WTC11 (cell line): ENCODE data around the gene NLGN1. TPM values are rescaled to one million over a fixed set of nuclear protein-coding genes. Genes with fewer than 3 reads are reported as not detected.

Source experiments
- ATAC-seq: fragments of 200-7000 bp; cut with Tn5 transposase; 2 replicates; pipeline ENCODE4 v1.10.0; 2021; ENCODE audit warnings: mild to moderate bottlenecking, moderate library complexity
- CTCF ChIA-PET: fragments of 300-600 bp; sonication (Branson Sonifier 250); formaldehyde crosslinking; loops from one replicate; lab custom pipeline; 2021; ENCODE audit warnings: antibody characterized with exemption; lab: Charles Lee
- POLR2A ChIA-PET: fragments of 350-600 bp; sonication (Branson Sonifier 250); formaldehyde crosslinking; loops from one replicate; lab custom pipeline; 2021; ENCODE audit warnings: antibody characterized with exemption; lab: Charles Lee
- DNase-seq: peaks from one replicate; pipeline ENCODE4 v3.0.0; 2021; ENCODE audit warnings: low spot score
- H3K27ac Mint-ChIP-seq: 2 replicates; pipeline ENCODE4 v1.8.0; 2021; ENCODE audit warnings: mixed read lengths
- H3K27me3 Mint-ChIP-seq: 2 replicates; pipeline ENCODE4 v1.8.0; 2021; ENCODE audit warnings: low read depth, mild to moderate bottlenecking, moderate library complexity, mixed read lengths
- H3K36me3 Mint-ChIP-seq: 2 replicates; pipeline ENCODE4 v1.8.0; 2021; ENCODE audit warnings: mixed read lengths
- H3K4me1 Mint-ChIP-seq: 2 replicates; pipeline ENCODE4 v1.8.0; 2022; ENCODE audit warnings: mixed read lengths
- H3K4me3 Mint-ChIP-seq: 2 replicates; pipeline ENCODE4 v1.8.0; 2021; ENCODE audit warnings: mild to moderate bottlenecking, moderate library complexity, mixed read lengths
- H3K9me3 Mint-ChIP-seq: 2 replicates; pipeline ENCODE4 v1.8.0; 2021; ENCODE audit warnings: mixed read lengths
- ELF4 ChIP-seq: sonication (generic); formaldehyde crosslinking; IDR thresholded peaks from 2 replicates; pipeline ENCODE4 v1.8.1; 2022; ENCODE audit warnings: low read depth, mild to moderate bottlenecking, moderate library complexity, missing genetic modification reagents
- ESRRA ChIP-seq: sonication (generic); formaldehyde crosslinking; IDR thresholded peaks from 2 replicates; pipeline ENCODE4 v1.8.1; 2022; ENCODE audit warnings: mild to moderate bottlenecking, missing genetic modification reagents, borderline replicate concordance
- GTF2I ChIP-seq: fragments of 250-450 bp; sonication (Bioruptor Pico); conservative IDR thresholded peaks from 2 replicates; pipeline ENCODE4 v1.4.0; 2021; ENCODE audit warnings: mild to moderate bottlenecking
- HMGA2 ChIP-seq: fragments of 250-450 bp; sonication (Bioruptor Pico); IDR thresholded peaks from 2 replicates; pipeline ENCODE4 v1.4.0; 2021; ENCODE audit warnings: mild to moderate bottlenecking, moderate library complexity
- JAZF1 ChIP-seq: fragments of 250-450 bp; sonication (Bioruptor Pico); IDR thresholded peaks from 2 replicates; pipeline ENCODE4 v1.9.0; 2021; ENCODE audit warnings: moderate library complexity, mild to moderate bottlenecking, inconsistent platforms
- JUN ChIP-seq: sonication (generic); formaldehyde crosslinking; IDR thresholded peaks from 2 replicates; pipeline ENCODE4 v1.8.0; 2023; ENCODE audit warnings: mild to moderate bottlenecking, missing genetic modification reagents
- MYBL2 ChIP-seq: sonication (generic); formaldehyde crosslinking; IDR thresholded peaks from 2 replicates; pipeline ENCODE4 v1.8.1; 2023; ENCODE audit warnings: mild to moderate bottlenecking, moderate library complexity, missing genetic modification reagents
- NR1H2 ChIP-seq: sonication (generic); formaldehyde crosslinking; IDR thresholded peaks from 2 replicates; pipeline ENCODE4 v1.9.0; 2021; ENCODE audit warnings: mild to moderate bottlenecking, moderate library complexity, missing genetic modification reagents
- PRRX2 ChIP-seq: fragments of 250-450 bp; sonication (Bioruptor Pico); IDR thresholded peaks from 2 replicates; pipeline ENCODE4 v1.8.0; 2021; ENCODE audit warnings: mild to moderate bottlenecking
- TCF7 ChIP-seq: sonication (generic); formaldehyde crosslinking; IDR thresholded peaks from 2 replicates; pipeline ENCODE4 v1.8.0; 2022; ENCODE audit warnings: mild to moderate bottlenecking, low read depth, missing genetic modification reagents, moderate library complexity
- TEAD1 ChIP-seq: sonication (generic); formaldehyde crosslinking; IDR thresholded peaks from 2 replicates; pipeline ENCODE4 v1.8.0; 2022; ENCODE audit warnings: mild to moderate bottlenecking, missing genetic modification reagents
- ZNF317 ChIP-seq: sonication (generic); formaldehyde crosslinking; IDR thresholded peaks from 2 replicates; pipeline ENCODE4 v1.8.1; 2023; ENCODE audit warnings: low read depth, mild to moderate bottlenecking, moderate library complexity, missing genetic modification reagents, borderline replicate concordance
- total RNA-seq: library from RNA; stranded (reverse); gene quantifications from 3 replicates; pipeline ENCODE4 v1.2.3, GENCODE V29; 2021
- TF ChIP-seq, protein P1 (sequence below): sonication (generic); formaldehyde crosslinking; IDR thresholded peaks from 2 replicates; pipeline ENCODE4 v1.8.1; 2023; ENCODE audit warnings: mild to moderate bottlenecking, missing genetic modification reagents
- TF ChIP-seq, protein P2 (sequence below): fragments of 250-450 bp; sonication (Bioruptor Pico); IDR thresholded peaks from 2 replicates; pipeline ENCODE4 v2.1.2; 2022; ENCODE audit warnings: mild to moderate bottlenecking, moderate library complexity
- TF ChIP-seq, protein P3 (sequence below): sonication (generic); formaldehyde crosslinking; IDR thresholded peaks from 2 replicates; pipeline ENCODE4 v1.8.0; 2023; ENCODE audit warnings: missing genetic modification reagents
- TF ChIP-seq, protein P4 (sequence below): sonication (generic); formaldehyde crosslinking; IDR thresholded peaks from 2 replicates; pipeline ENCODE4 v1.8.1; 2022; ENCODE audit warnings: mild to moderate bottlenecking, missing genetic modification reagents, moderate library complexity, borderline replicate concordance
- TF ChIP-seq, protein P5 (sequence below): fragments of 200-600 bp; IDR thresholded peaks from 2 replicates; pipeline ENCODE4 v1.8.0; 2022; ENCODE audit warnings: antibody characterized with exemption
- TF ChIP-seq, protein P6 (sequence below): sonication (generic); formaldehyde crosslinking; IDR thresholded peaks from 2 replicates; pipeline ENCODE4 v1.8.1; 2023; ENCODE audit warnings: mild to moderate bottlenecking, missing genetic modification reagents
- TF ChIP-seq, protein P7 (sequence below): fragments of 250-450 bp; sonication (Bioruptor Pico); IDR thresholded peaks from 2 replicates; pipeline ENCODE4 v1.8.0; 2021; ENCODE audit warnings: mild to moderate bottlenecking
- TF ChIP-seq, protein P8 (sequence below): sonication (generic); formaldehyde crosslinking; IDR thresholded peaks from 2 replicates; pipeline ENCODE4 v1.8.0; 2022; ENCODE audit warnings: mild to moderate bottlenecking, missing genetic modification reagents

Gene NLGN1
- total RNA-seq, 1 experiment from 2014 or later, result 12.4 TPM

DNA sequence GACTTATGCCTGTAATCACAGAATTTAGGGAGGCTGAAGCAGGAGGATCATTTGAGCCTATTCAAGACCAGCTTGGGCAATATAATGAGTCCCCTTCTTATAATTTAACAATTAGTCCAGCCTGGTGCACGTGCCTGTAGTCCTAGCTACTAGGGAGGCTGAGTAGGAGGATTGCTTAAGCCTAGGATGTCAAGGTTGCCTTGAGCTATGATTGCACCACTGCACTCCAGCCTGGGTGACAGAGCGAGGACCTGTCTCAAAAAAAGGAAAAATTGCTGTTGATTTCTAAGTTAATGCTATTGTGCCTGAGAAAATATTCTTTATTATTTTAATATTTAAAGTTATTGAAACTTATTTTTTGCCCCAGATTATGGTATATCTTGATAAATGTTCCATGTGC is 159.0 kb downstream of the NLGN1 start:
- H3K9me3 Mint-ChIP-seq, result no peaks in the 10 kb centered on the region
- no peak overlapping the region for H3K4me3 Mint-ChIP-seq
- H3K27ac Mint-ChIP-seq, result no peak overlapping the region
- CTCF ChIA-PET, result no interaction called here
- H3K4me1 Mint-ChIP-seq, result peaks cover 20% of the 10 kb centered on the region
- H3K36me3 Mint-ChIP-seq, result no peaks in the 10 kb centered on the region
- no peak for ATAC-seq
- POLR2A ChIA-PET, result no interaction called here
- no peaks in the 10 kb centered on the region for H3K27me3 Mint-ChIP-seq
- TF ChIP-seq JUN (CRISPR knock-in tag) (no peak), MYBL2 (CRISPR knock-in tag) (no peak), TCF7 (CRISPR knock-in tag) (no peak), HMGA2 (CRISPR knock-in tag) (no peak)
- TF ChIP-seq, protein P1, sequence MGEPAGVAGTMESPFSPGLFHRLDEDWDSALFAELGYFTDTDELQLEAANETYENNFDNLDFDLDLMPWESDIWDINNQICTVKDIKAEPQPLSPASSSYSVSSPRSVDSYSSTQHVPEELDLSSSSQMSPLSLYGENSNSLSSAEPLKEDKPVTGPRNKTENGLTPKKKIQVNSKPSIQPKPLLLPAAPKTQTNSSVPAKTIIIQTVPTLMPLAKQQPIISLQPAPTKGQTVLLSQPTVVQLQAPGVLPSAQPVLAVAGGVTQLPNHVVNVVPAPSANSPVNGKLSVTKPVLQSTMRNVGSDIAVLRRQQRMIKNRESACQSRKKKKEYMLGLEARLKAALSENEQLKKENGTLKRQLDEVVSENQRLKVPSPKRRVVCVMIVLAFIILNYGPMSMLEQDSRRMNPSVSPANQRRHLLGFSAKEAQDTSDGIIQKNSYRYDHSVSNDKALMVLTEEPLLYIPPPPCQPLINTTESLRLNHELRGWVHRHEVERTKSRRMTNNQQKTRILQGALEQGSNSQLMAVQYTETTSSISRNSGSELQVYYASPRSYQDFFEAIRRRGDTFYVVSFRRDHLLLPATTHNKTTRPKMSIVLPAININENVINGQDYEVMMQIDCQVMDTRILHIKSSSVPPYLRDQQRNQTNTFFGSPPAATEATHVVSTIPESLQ, result no peak
- TF ChIP-seq, protein P2, sequence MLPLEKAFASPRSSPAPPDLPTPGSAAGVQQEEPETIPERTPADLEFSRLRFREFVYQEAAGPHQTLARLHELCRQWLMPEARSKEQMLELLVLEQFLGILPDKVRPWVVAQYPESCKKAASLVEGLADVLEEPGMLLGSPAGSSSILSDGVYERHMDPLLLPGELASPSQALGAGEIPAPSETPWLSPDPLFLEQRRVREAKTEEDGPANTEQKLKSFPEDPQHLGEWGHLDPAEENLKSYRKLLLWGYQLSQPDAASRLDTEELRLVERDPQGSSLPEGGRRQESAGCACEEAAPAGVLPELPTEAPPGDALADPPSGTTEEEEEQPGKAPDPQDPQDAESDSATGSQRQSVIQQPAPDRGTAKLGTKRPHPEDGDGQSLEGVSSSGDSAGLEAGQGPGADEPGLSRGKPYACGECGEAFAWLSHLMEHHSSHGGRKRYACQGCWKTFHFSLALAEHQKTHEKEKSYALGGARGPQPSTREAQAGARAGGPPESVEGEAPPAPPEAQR (CRISPR knock-in tag), result no peak
- TF ChIP-seq, protein P3, sequence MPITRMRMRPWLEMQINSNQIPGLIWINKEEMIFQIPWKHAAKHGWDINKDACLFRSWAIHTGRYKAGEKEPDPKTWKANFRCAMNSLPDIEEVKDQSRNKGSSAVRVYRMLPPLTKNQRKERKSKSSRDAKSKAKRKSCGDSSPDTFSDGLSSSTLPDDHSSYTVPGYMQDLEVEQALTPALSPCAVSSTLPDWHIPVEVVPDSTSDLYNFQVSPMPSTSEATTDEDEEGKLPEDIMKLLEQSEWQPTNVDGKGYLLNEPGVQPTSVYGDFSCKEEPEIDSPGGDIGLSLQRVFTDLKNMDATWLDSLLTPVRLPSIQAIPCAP (CRISPR knock-in tag), result no peak
- TF ChIP-seq, protein P4, sequence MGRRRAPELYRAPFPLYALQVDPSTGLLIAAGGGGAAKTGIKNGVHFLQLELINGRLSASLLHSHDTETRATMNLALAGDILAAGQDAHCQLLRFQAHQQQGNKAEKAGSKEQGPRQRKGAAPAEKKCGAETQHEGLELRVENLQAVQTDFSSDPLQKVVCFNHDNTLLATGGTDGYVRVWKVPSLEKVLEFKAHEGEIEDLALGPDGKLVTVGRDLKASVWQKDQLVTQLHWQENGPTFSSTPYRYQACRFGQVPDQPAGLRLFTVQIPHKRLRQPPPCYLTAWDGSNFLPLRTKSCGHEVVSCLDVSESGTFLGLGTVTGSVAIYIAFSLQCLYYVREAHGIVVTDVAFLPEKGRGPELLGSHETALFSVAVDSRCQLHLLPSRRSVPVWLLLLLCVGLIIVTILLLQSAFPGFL (CRISPR knock-in tag), result no peak
- TF ChIP-seq, protein P5, sequence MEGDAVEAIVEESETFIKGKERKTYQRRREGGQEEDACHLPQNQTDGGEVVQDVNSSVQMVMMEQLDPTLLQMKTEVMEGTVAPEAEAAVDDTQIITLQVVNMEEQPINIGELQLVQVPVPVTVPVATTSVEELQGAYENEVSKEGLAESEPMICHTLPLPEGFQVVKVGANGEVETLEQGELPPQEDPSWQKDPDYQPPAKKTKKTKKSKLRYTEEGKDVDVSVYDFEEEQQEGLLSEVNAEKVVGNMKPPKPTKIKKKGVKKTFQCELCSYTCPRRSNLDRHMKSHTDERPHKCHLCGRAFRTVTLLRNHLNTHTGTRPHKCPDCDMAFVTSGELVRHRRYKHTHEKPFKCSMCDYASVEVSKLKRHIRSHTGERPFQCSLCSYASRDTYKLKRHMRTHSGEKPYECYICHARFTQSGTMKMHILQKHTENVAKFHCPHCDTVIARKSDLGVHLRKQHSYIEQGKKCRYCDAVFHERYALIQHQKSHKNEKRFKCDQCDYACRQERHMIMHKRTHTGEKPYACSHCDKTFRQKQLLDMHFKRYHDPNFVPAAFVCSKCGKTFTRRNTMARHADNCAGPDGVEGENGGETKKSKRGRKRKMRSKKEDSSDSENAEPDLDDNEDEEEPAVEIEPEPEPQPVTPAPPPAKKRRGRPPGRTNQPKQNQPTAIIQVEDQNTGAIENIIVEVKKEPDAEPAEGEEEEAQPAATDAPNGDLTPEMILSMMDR, result no peak
- TF ChIP-seq, all 79 proteins: peak for 0
- DNase-seq, result no peak

DNA sequence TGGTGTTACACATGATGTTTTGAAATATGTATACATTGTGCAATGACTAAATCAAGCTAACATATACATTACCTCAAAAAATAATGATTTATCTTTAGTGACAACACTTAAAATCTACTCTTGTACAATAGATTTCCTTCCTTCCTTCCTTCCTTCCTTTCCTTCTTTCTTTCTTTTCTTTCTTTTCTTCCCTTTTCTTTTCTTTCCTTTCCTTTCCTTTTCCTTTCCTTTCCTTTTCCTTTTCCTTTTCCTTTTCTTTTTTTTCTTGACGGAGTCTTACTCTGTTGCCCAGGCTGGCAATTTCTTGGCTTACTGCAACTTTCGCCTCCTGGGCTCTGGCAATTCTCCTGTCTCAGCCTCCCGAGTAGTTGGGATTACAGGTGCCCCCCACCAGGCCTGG is 170.5 kb downstream of the NLGN1 start:
- no peak for ATAC-seq
- Mint-ChIP-seq H3K9me3 (no peaks in the 10 kb centered on the region), H3K4me3 (no peak overlapping the region), H3K36me3 (no peaks in the 10 kb centered on the region), H3K27me3 (no peaks in the 10 kb centered on the region), H3K27ac (no peak overlapping the region), H3K4me1 (peaks cover 3% of the 10 kb centered on the region; the same call in 1 of the 2 replicates)
- TF ChIP-seq NR1H2 (CRISPR knock-in tag) (no peak), TEAD1 (CRISPR knock-in tag) (no peak), ZNF317 (CRISPR knock-in tag) (no peak), HMGA2 (CRISPR knock-in tag) (no peak), GTF2I (CRISPR knock-in tag) (no peak), ESRRA (CRISPR knock-in tag) (no peak), JAZF1 (CRISPR knock-in tag) (no peak), PRRX2 (CRISPR knock-in tag) (no peak), ELF4 (CRISPR knock-in tag) (no peak)
- TF ChIP-seq, protein P6, sequence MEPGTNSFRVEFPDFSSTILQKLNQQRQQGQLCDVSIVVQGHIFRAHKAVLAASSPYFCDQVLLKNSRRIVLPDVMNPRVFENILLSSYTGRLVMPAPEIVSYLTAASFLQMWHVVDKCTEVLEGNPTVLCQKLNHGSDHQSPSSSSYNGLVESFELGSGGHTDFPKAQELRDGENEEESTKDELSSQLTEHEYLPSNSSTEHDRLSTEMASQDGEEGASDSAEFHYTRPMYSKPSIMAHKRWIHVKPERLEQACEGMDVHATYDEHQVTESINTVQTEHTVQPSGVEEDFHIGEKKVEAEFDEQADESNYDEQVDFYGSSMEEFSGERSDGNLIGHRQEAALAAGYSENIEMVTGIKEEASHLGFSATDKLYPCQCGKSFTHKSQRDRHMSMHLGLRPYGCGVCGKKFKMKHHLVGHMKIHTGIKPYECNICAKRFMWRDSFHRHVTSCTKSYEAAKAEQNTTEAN (CRISPR knock-in tag), result no peak
- TF ChIP-seq, protein P4 (CRISPR knock-in tag), result no peak
- TF ChIP-seq, protein P7, sequence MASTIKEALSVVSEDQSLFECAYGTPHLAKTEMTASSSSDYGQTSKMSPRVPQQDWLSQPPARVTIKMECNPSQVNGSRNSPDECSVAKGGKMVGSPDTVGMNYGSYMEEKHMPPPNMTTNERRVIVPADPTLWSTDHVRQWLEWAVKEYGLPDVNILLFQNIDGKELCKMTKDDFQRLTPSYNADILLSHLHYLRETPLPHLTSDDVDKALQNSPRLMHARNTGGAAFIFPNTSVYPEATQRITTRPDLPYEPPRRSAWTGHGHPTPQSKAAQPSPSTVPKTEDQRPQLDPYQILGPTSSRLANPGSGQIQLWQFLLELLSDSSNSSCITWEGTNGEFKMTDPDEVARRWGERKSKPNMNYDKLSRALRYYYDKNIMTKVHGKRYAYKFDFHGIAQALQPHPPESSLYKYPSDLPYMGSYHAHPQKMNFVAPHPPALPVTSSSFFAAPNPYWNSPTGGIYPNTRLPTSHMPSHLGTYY (CRISPR knock-in tag), result no peak
- TF ChIP-seq, protein P8, sequence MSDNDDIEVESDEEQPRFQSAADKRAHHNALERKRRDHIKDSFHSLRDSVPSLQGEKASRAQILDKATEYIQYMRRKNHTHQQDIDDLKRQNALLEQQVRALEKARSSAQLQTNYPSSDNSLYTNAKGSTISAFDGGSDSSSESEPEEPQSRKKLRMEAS (CRISPR knock-in tag), result no peak
- ChIA-PET POLR2A (no interaction called here), CTCF (no interaction called here)
- DNase-seq, result no peak
